CD14-positive monocyte (primary cell): Measurements from ENCODE around the gene IRF2. TPM values are rescaled to one million over a fixed set of nuclear protein-coding genes. Genes with fewer than 3 reads are reported as not detected.

ENCODE experiments used
- DNase-seq, 3 donors: peaks; one replicate each; pipeline ENCODE4 v3.0.0-alpha.2; 2011 to 2022
- H2AFZ ChIP-seq: 2 replicates; pipeline ENCODE4 v1.6.0; 2012; ENCODE audit warnings: mild to moderate bottlenecking, low read depth, low read length, inconsistent platforms; ENCODE audit not compliant: insufficient read depth, poor library complexity, severe bottlenecking
- H3K27ac ChIP-seq, 2 donors: 1 replicate in 1 of 2; 2 replicates in 1 of 2; pipeline ENCODE4 v1.5.1; 2012 to 2013; ENCODE audit warnings: low read length in 2 of 2, control low read depth in 1 of 2, inconsistent platforms in 1 of 2, low read depth in 1 of 2, mild to moderate bottlenecking in 1 of 2
- H3K27me3 ChIP-seq, 2 donors: one replicate each; pipeline versions ENCODE4 v1.6.0 to v1.6.1; 2011 to 2013; ENCODE audit warnings: low read length in 2 of 2; ENCODE audit not compliant: control insufficient read depth in 2 of 2, insufficient read depth in 2 of 2
- H3K36me3 ChIP-seq, 2 donors: replicated peaks in 1 of 2; 1 replicate in 1 of 2; 2 replicates in 1 of 2; pipeline versions ENCODE4 v1.5.1 to v1.6.1; 2012 to 2013; ENCODE audit warnings: low read length in 2 of 2, control low read depth in 1 of 2, inconsistent platforms in 1 of 2, mild to moderate bottlenecking in 1 of 2; ENCODE audit not compliant: insufficient read depth in 2 of 2, control insufficient read depth in 1 of 2
- H3K4me1 ChIP-seq, 2 donors: 1 replicate in 1 of 2; 2 replicates in 1 of 2; pipeline versions ENCODE4 v1.5.1 to v1.6.1; 2012 to 2013; ENCODE audit warnings: low read length in 2 of 2, control low read depth in 1 of 2, inconsistent platforms in 1 of 2, mild to moderate bottlenecking in 1 of 2, moderate library complexity in 1 of 2; ENCODE audit not compliant: insufficient read depth in 2 of 2, control insufficient read depth in 1 of 2
- H3K4me2 ChIP-seq: replicated peaks from 2 replicates; pipeline ENCODE3; 2012; ENCODE audit warnings: low read length, moderate library complexity, mild to moderate bottlenecking; ENCODE audit not compliant: poor library complexity, severe bottlenecking; ENCODE audit errors: extremely low read depth
- H3K4me3 ChIP-seq, 3 experiments: fragments of 200-600 bp in 1 of 3; sonication (generic) in 1 of 3; replicated peaks in 1 of 3; 1 replicate in 2 of 3; 2 replicates in 1 of 3; pipeline ENCODE4 v1.5.1; 2011 to 2013; ENCODE audit warnings: low read length in 3 of 3, mild to moderate bottlenecking in 3 of 3, control low read depth in 2 of 3, low read depth in 2 of 3, inconsistent platforms in 1 of 3, moderate library complexity in 1 of 3
- H3K79me2 ChIP-seq: 2 replicates; pipeline ENCODE4 v1.6.0; 2012; ENCODE audit warnings: mild to moderate bottlenecking, control low read depth, inconsistent platforms, low read length, moderate library complexity; ENCODE audit not compliant: insufficient read depth
- H3K9ac ChIP-seq: 2 replicates; pipeline ENCODE4 v1.6.0; 2017; ENCODE audit warnings: low read length, mild to moderate bottlenecking; ENCODE audit not compliant: insufficient read depth, poor library complexity, severe bottlenecking
- H3K9me3 ChIP-seq, 2 donors: replicated peaks in 1 of 2; 1 replicate in 1 of 2; 2 replicates in 1 of 2; pipeline versions ENCODE4 v1.5.1 to v1.6.1; 2012 to 2013; ENCODE audit warnings: low read length in 2 of 2, control low read depth in 1 of 2; ENCODE audit not compliant: control insufficient read depth in 1 of 2, insufficient read depth in 1 of 2
- H4K20me1 ChIP-seq: 2 replicates; pipeline ENCODE4 v1.6.0; 2012; ENCODE audit warnings: mild to moderate bottlenecking, low read length, control low read depth, moderate library complexity; ENCODE audit not compliant: insufficient read depth
- H3K27ac Mint-ChIP-seq, 7 donors: one replicate each; pipeline ENCODE4 v1.8.0; 2020; ENCODE audit warnings: mild to moderate bottlenecking in 7 of 7, mixed read lengths in 7 of 7, moderate library complexity in 6 of 7, inconsistent platforms in 2 of 7
- H3K27me3 Mint-ChIP-seq, 3 donors: one replicate each; pipeline ENCODE4 v1.8.0; 2021 to 2022; ENCODE audit warnings: low read depth in 3 of 3, mild to moderate bottlenecking in 3 of 3, mixed read lengths in 3 of 3, moderate library complexity in 3 of 3, inconsistent platforms in 1 of 3
- H3K36me3 Mint-ChIP-seq, 2 donors: one replicate each; pipeline ENCODE4 v1.8.0; 2020; ENCODE audit warnings: mixed read lengths in 2 of 2, inconsistent platforms in 1 of 2, mild to moderate bottlenecking in 1 of 2
- H3K4me1 Mint-ChIP-seq: one replicate; pipeline ENCODE4 v1.8.0; 2020; ENCODE audit warnings: mild to moderate bottlenecking, mixed read lengths
- H3K4me3 Mint-ChIP-seq, 2 donors: one replicate each; pipeline ENCODE4 v1.8.0; 2020; ENCODE audit warnings: mild to moderate bottlenecking in 2 of 2, mixed read lengths in 2 of 2, moderate library complexity in 1 of 2
- H3K9me3 Mint-ChIP-seq, 7 donors: one replicate each; pipeline ENCODE4 v1.8.0; 2020 to 2022; ENCODE audit warnings: mixed read lengths in 7 of 7, mild to moderate bottlenecking in 6 of 7, moderate library complexity in 6 of 7, inconsistent platforms in 2 of 7
- CTCF ChIP-seq: fragments of 200-600 bp; IDR thresholded peaks from one replicate; pipeline ENCODE4 v1.8.0; 2022; ENCODE audit warnings: antibody characterized with exemption, mild to moderate bottlenecking
- WGBS: methylation state at CpG from one replicate; pipeline ENCODE4 v1.1.5; 2013; ENCODE audit warnings: missing lambda C conversion rate; ENCODE audit not compliant: insufficient coverage; 5-methylcytosine and 5-hydroxymethylcytosine counted together
- intact Hi-C, 2 donors: fragments of 100-400 bp; cut with micrococcal nuclease; formaldehyde crosslinking; loops; one replicate each; pipeline versions ENCODE4 v1.15.0 to v1.15.1; 2023
- polyA plus RNA-seq, 3 donors: library from polyadenylated mRNA; depleted of rRNA in 1 of 3; unstranded in 2 of 3; stranded (reverse) in 1 of 3; fragments of 300-500 nt in 2 of 3; fragments of >200 nt in 1 of 3; fragmentation: Illumina TruSeq in 2 of 3; gene quantifications; 1 replicate in 2 of 3; 2 replicates in 1 of 3; pipeline ENCODE4 v1.2.3, GENCODE V29; 2012 to 2021

IRF2 gene
- polyA plus RNA-seq, 3 donors: 51.3 to 76.8 (median 56.1) TPM

GRCh38 chr4:184388106-184388505, 86.2 kb downstream of the IRF2 start:
- Histone ChIP-seq H3K4me3 (no peak overlapping the region), H3K9me3 (no peaks in the 10 kb centered on the region), H3K4me1 (peaks cover 67 to 77% of the 10 kb centered on the region in 2 donors), H4K20me1 (no peaks in the 10 kb centered on the region), H3K27ac (peak overlapping the region in 1 of 2 donors; percentile 6), H2AFZ (no peak overlapping the region), H3K27me3 (no peaks in the 10 kb centered on the region), H3K79me2 (peaks cover 20% of the 10 kb centered on the region), H3K36me3 (peaks cover 47 to 56% of the 10 kb centered on the region in 2 donors), H3K9ac (no peak overlapping the region), H3K4me2 (no peak overlapping the region)
- Mint-ChIP-seq H3K4me3 (no peak overlapping the region), H3K9me3 (peaks cover 0 to 3% (median 0%) of the 10 kb centered on the region in 7 donors), H3K27ac (no peak overlapping the region), H3K36me3 (peaks cover 68 to 69% of the 10 kb centered on the region in 2 donors), H3K27me3 (no peaks in the 10 kb centered on the region), H3K4me1 (peaks cover 80% of the 10 kb centered on the region)
- WGBS: 100% methylated on average over 5 of the region's 6 CpGs
- intact Hi-C loops: loop anchor here in 1 of 2 donors (10.0 kb wide), 1 partner anchor 123 kb away; no protein-coding TSS in a partner anchor
- no peak for TF ChIP-seq CTCF
- no peak for DNase-seq

DNA sequence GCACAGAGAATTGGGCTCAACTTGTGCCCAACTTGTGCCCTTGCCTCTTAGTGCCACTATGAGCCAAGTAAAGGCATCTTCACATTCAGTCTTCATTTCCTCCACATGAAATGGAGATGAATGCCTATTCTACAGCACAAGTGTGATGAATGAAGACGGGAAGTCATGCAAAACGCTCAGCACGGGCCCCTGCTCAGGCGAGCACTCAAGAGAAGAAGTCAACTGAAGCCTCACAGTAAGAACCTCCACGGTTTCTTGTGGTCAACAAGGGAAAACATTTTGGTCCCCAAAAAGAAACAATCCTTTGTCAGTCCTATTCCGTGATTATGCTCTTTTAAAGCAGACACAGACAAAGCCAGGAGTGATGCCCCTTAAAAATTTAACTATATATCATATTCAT, 87.0 kb downstream of the IRF2 start:
- WGBS: 55% methylated on average over 6 of the region's 6 CpGs
- Histone ChIP-seq H3K27ac (peak overlapping the region in 1 of 2 donors; percentile 82), H3K4me1 (peaks cover 67 to 77% of the 10 kb centered on the region in 2 donors), H3K4me3 (no peak overlapping the region), H3K27me3 (no peaks in the 10 kb centered on the region), H4K20me1 (no peaks in the 10 kb centered on the region), H3K36me3 (peaks cover 47 to 54% of the 10 kb centered on the region in 2 donors), H2AFZ (no peak overlapping the region), H3K79me2 (peaks cover 17% of the 10 kb centered on the region), H3K9ac (no peak overlapping the region), H3K9me3 (no peaks in the 10 kb centered on the region), H3K4me2 (no peak overlapping the region)
- H3K4me1 Mint-ChIP-seq: peaks cover 80% of the 10 kb centered on the region
- no peak overlapping the region for H3K4me3 Mint-ChIP-seq
- peak overlapping the region in 3 of 7 donors; percentile 57 to 95 (median 87) for H3K27ac Mint-ChIP-seq
- intact Hi-C loops: loop anchor here in 1 of 2 donors (10.0 kb wide), 1 partner anchor 123 kb away; no protein-coding TSS in a partner anchor
- no peak for TF ChIP-seq CTCF
- no peak for DNase-seq
- H3K27me3 Mint-ChIP-seq: no peaks in the 10 kb centered on the region
- peaks cover 0 to 3% (median 0%) of the 10 kb centered on the region in 7 donors for H3K9me3 Mint-ChIP-seq
- H3K36me3 Mint-ChIP-seq: peaks cover 62 to 64% of the 10 kb centered on the region in 2 donors
